HG02763 (cell line): ENCODE results near the gene TTC39B.

ENCODE experiments used
- ATAC-seq: cut with Tn5 transposase; IDR thresholded peaks from one replicate; pipeline ENCODE4 v1.9.1; 2021; ENCODE audit warnings: mild to moderate bottlenecking, moderate library complexity; ENCODE audit not compliant: unreplicated experiment

Gene TTC39B

DNA sequence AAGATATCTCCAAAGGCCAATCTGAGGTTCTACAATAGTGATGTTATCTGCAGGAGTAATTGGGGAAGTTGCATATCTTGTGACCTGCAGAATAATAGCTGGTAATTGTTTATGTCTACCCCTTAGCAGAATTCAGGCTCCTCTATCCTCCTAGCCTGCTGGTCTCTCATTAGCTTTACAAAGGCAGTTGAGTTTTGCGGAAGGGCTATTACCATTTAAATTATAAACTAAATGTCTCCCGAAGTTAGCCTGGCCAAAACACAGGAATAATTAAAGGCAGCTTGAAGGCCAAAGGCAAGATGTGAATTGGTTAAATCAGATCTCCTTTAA is 168.7 kb downstream of the TTC39B start:
- no peak for ATAC-seq

GRCh38 chr9:15137658-15138356 is 169.2 kb downstream of the TTC39B start:
- no peak for ATAC-seq

- no peak for ATAC-seq
Measured at GRCh38 chr9:15137089-15137488, 169.9 kb downstream of the TTC39B start.

- ATAC-seq = no peak
Measured at GRCh38 chr9:15136646-15137045, 170.4 kb downstream of the TTC39B start.

DNA sequence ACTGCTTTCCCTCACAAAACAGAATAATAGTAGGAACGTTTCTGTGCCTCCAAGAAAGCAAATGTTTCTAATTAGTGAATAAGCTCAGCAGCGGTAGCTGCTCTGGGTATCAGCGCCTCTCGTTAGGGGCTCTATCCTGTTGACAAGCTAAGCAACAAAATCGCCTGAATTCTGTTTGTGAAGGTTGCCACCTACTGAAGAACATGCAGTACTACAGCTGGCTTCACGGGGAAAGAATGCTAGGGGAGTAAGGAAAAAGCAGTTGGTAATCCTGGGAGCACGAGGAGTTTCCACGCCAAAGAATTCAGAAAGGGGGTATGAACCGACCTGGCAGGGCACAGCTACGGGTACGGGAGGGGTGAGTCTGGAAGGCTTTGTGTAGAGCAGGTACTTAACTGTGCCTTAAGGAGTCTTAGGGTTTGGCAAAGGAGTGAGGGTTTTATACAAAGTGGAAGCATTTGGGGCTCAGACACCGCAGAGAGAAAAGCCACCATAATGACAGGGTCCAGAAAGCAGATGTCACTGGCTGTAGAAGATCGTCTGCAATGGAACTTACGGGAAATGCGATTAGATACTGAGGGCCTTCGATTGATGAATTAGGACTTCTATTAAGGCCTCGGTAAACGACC is 171.7 kb downstream of the TTC39B start:
- peak; percentile 86 for ATAC-seq

- no peak for ATAC-seq
Measured at GRCh38 chr9:15133488-15133887, 173.5 kb downstream of the TTC39B start.

GRCh38 chr9:15132091-15132490 is 174.9 kb downstream of the TTC39B start:
- ATAC-seq = no peak

DNA sequence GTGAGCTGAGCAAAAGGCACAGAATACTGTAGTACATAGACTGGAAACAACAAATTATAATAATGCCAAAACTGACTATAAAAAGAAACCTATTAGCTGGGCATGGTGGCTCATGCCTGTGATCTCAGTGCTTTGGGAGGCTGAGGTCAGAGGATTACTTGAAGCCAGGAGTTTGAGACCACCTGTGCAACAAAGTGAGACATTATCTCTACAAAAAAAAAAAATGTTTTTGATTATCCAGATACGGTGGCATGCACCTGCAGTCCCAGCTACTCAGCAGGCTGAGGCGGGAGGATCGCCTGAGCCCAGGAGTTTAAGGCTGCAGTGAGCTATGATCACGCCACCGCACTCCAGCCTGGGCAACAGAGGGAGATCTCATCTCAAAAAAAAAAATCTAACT is 175.9 kb downstream of the TTC39B start:
- ATAC-seq = no peak

DNA sequence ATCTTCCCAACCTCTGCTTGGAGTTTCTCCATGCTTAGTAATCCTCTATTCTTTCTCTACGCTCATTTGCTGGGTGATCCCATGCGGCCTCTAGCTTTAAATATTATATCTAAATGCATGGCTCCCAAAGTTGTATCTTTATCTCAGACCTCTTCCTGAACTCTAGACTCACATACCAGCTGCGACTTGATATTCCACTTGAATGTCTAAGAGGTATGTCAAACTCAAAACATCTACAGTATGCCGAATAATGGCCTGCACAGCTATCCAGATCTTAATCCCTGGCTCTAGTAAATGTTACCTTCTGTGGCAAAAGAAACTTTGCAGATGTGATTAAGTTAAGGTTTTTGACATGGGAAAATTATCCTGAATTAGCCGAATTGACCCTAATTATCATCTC is 179.2 kb downstream of the TTC39B start:
- no peak for ATAC-seq

DNA sequence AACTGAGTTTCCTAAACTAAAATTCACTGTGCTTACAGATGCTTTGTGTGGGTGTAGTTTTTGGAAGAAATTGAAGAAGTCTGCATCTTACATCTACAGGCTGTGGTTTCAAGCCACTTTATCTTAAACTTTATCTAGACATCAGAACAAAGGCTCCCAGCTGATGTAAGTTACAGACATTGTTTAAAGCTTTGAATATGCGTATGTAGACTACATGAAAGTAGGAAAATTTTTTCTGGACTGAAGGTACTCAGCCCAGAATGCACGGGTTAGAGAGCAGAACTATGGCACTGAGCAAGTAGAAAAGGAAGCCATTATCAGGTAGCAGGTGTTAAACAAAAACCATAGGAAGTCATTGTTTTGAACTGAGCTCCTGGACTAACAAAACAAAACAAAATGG is 185.4 kb downstream of the TTC39B start:
- ATAC-seq = no peak

DNA sequence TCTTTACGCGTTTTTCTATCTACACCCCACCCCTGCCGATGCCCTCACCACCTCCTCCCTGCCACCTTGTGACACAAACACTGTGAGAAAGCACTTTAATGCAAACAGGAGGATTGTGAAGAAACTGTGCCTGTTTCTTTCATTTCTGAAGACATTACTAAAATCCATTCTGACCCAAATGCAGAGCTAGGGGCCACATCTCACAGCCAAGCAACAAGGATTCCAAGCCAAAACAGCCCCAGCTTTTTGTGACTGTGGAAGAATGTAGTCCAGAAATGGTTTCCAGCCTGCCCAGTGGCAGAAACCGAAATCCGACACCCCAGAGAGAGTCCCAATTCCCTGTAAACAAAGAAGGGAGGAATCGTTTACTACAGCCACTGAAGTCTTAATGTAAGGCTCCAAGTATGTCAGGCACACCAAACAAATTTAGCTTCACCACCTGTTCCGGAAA is 190.9 kb downstream of the TTC39B start:
- ATAC-seq = no peak

DNA sequence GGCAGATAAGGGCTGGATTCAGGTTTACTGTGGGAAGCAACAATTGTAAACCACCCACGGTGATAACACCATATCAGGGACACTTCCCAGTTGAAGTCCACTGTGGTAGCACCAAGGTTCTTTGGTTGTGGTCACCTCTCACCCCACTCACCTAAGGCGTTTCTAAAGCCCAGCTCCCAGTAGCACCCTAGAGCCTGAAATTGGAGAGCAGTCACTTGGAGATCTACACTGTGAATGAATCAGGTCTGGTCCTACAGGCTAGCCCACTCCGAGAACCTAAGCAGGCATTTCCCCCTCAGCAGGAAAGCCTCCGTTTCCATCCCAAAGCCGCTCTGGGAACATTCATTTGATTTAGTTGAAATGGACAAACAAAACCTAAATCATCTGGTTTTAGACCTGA is 191.3 kb downstream of the TTC39B start:
- no peak for ATAC-seq

GRCh38 chr9:15115041-15115440 is 192.0 kb downstream of the TTC39B start:
- no peak for ATAC-seq
